Measurements from ENCODE around the gene DCTD. TPM values are rescaled to one million over a fixed set of nuclear protein-coding genes. Genes with fewer than 3 reads are reported as not detected.

The DCTD gene
- total RNA-seq, 1 donor from 2014 or later: 93.7 TPM

GRCh38 chr4:182869697-182870096 lies 47.5 kb downstream of the DCTD start:
- no peak for DNase-seq (ENCODE audit: low spot score in 2 of 2, unreplicated experiment in 2 of 2)

GRCh38 chr4:182866746-182867145 lies 50.4 kb downstream of the DCTD start:
- no peak for TF ChIP-seq CTCF (IDR thresholded peaks at IDR 0.05; ENCODE audit: unreplicated experiment)
- no peaks in the 10 kb centered on the region for H3K9me3 Mint-ChIP-seq
- DNase-seq (ENCODE audit: low spot score in 2 of 2, unreplicated experiment in 2 of 2): no peak
- H3K27ac Mint-ChIP-seq: peak overlapping the region; percentile 54
- no peaks in the 10 kb centered on the region for H3K27me3 Mint-ChIP-seq (ENCODE audit: low read depth)
- H3K4me1 Mint-ChIP-seq: peaks cover 31% of the 10 kb centered on the region
- no peak overlapping the region for H3K4me3 Mint-ChIP-seq
- H3K36me3 Mint-ChIP-seq: no peaks in the 10 kb centered on the region

More at GRCh38 chr4:182869697-182870096, 47.5 kb downstream of the DCTD start:
- H3K4me3 Mint-ChIP-seq: no peak overlapping the region
- H3K27ac Mint-ChIP-seq: no peak overlapping the region
- no peaks in the 10 kb centered on the region for H3K36me3 Mint-ChIP-seq
- no peak for TF ChIP-seq CTCF (IDR thresholded peaks at IDR 0.05; ENCODE audit: unreplicated experiment)
- H3K9me3 Mint-ChIP-seq: no peaks in the 10 kb centered on the region
- peaks cover 14% of the 10 kb centered on the region for H3K4me1 Mint-ChIP-seq
- no peaks in the 10 kb centered on the region for H3K27me3 Mint-ChIP-seq (ENCODE audit: low read depth)

GRCh38 chr4:182863501-182863900 lies 53.7 kb downstream of the DCTD start:
- H3K27me3 Mint-ChIP-seq (ENCODE audit: low read depth): no peaks in the 10 kb centered on the region

GRCh38 chr4:182862921-182863320 lies 54.3 kb downstream of the DCTD start:
- Mint-ChIP-seq H3K4me3 (no peak overlapping the region), H3K9me3 (peaks cover 9% of the 10 kb centered on the region), H3K27me3 (ENCODE audit: low read depth) (no peaks in the 10 kb centered on the region), H3K4me1 (peaks cover 31% of the 10 kb centered on the region), H3K36me3 (peaks cover 1% of the 10 kb centered on the region), H3K27ac (no peak overlapping the region)
- DNase-seq (ENCODE audit: low spot score in 2 of 2, unreplicated experiment in 2 of 2): no peak
- TF ChIP-seq CTCF (IDR thresholded peaks at IDR 0.05; ENCODE audit: unreplicated experiment): no peak

More at GRCh38 chr4:182863501-182863900, 53.7 kb downstream of the DCTD start:
- TF ChIP-seq CTCF (IDR thresholded peaks at IDR 0.05; ENCODE audit: unreplicated experiment): no peak
- DNase-seq (ENCODE audit: low spot score in 2 of 2, unreplicated experiment in 2 of 2): no peak
- no peak overlapping the region for H3K27ac Mint-ChIP-seq
- no peak overlapping the region for H3K4me3 Mint-ChIP-seq
- H3K9me3 Mint-ChIP-seq: peaks cover 9% of the 10 kb centered on the region
- peaks cover 31% of the 10 kb centered on the region for H3K4me1 Mint-ChIP-seq
- peaks cover 1% of the 10 kb centered on the region for H3K36me3 Mint-ChIP-seq

- Mint-ChIP-seq H3K36me3 (peaks cover 1% of the 10 kb centered on the region), H3K27ac (no peak overlapping the region), H3K27me3 (ENCODE audit: low read depth) (no peaks in the 10 kb centered on the region), H3K4me1 (peaks cover 30% of the 10 kb centered on the region), H3K9me3 (peaks cover 9% of the 10 kb centered on the region), H3K4me3 (no peak overlapping the region)
- no peak for DNase-seq (ENCODE audit: low spot score in 2 of 2, unreplicated experiment in 2 of 2)
- TF ChIP-seq CTCF (IDR thresholded peaks at IDR 0.05; ENCODE audit: unreplicated experiment): no peak
Observed at GRCh38 chr4:182862141-182862875, 54.9 kb downstream of the DCTD start.

All from mesothelial cell of epicardium (in vitro differentiated cells).